K562 (cell line): Measurements from ENCODE around the gene NPDC1. TPM values are rescaled to one million over a fixed set of nuclear protein-coding genes. Genes with fewer than 3 reads are reported as not detected.

Source experiments
- CBX8 ChIP-seq: fragments of 200-600 bp; sonication (generic); IDR thresholded peaks from 2 replicates; pipeline ENCODE4 v1.6.1; 2012; ENCODE audit warnings: borderline replicate concordance, mixed run types, low read depth, mild to moderate bottlenecking, moderate library complexity, mixed read lengths, low read length, control low read depth, inconsistent platforms; ENCODE audit not compliant: poor library complexity, severe bottlenecking; ENCODE audit errors: extremely low read depth
- E2F8 ChIP-seq: fragments of 450-650 bp; IDR thresholded peaks from 2 replicates; pipeline ENCODE4 v1.7.1; 2018; ENCODE audit warnings: mild to moderate bottlenecking, low read depth; ENCODE audit not compliant: partially characterized antibody
- ESRRA ChIP-seq: fragments of 450-650 bp; IDR thresholded peaks from 2 replicates; pipeline ENCODE4 v1.6.1; 2014; ENCODE audit warnings: low read depth, mild to moderate bottlenecking, moderate library complexity, borderline replicate concordance
- GABPB1 ChIP-seq: sonication (generic); formaldehyde crosslinking; IDR thresholded peaks from 2 replicates; pipeline ENCODE4 v1.8.0; 2022; ENCODE audit warnings: mild to moderate bottlenecking, missing genetic modification reagents
- HIVEP1 ChIP-seq: fragments of 250-450 bp; sonication (Bioruptor Pico); IDR thresholded peaks from 2 replicates; pipeline ENCODE4 v1.4.0; 2020; ENCODE audit warnings: mild to moderate bottlenecking
- KLF6 ChIP-seq: fragments of 250-450 bp; sonication (Bioruptor Pico); IDR thresholded peaks from 2 replicates; pipeline ENCODE4 v1.4.0; 2020; ENCODE audit warnings: mild to moderate bottlenecking, moderate library complexity, borderline replicate concordance
- MCM5 ChIP-seq: fragments of 450-650 bp; IDR thresholded peaks from 2 replicates; pipeline ENCODE4 v1.6.1; 2016; ENCODE audit warnings: low read depth
- PYGO2 ChIP-seq: fragments of 450-650 bp; IDR thresholded peaks from 2 replicates; pipeline ENCODE4 v1.6.1; 2016; ENCODE audit warnings: mild to moderate bottlenecking, missing genetic modification characterization, moderate library complexity, missing compliant biosample characterization
- RAD51 ChIP-seq: fragments of 450-650 bp; IDR thresholded peaks from 2 replicates; pipeline ENCODE4 v1.7.1; 2016; ENCODE audit warnings: low read depth, mild to moderate bottlenecking, borderline replicate concordance
- SAP30 ChIP-seq: fragments of 200-600 bp; sonication (generic); IDR thresholded peaks from 2 replicates; pipeline ENCODE4 v1.6.1; 2012; ENCODE audit warnings: borderline replicate concordance, low read depth, mild to moderate bottlenecking, moderate library complexity, low read length, control low read depth, inconsistent platforms; ENCODE audit not compliant: insufficient read depth, poor library complexity, severe bottlenecking
- TFAM ChIP-seq: fragments of 250-450 bp; sonication (Bioruptor Pico); conservative IDR thresholded peaks from 2 replicates; pipeline ENCODE4 v1.5.0; 2021; ENCODE audit warnings: mild to moderate bottlenecking, moderate library complexity
- USF2 ChIP-seq: sonication (generic); formaldehyde crosslinking; IDR thresholded peaks from 2 replicates; pipeline ENCODE4 v1.5.0; 2020; ENCODE audit warnings: missing genetic modification reagents
- ZNF561 ChIP-seq: fragments of 450-650 bp; formaldehyde crosslinking; conservative IDR thresholded peaks from 2 replicates; pipeline ENCODE4 v1.4.0; 2020; ENCODE audit warnings: mild to moderate bottlenecking, moderate library complexity
- ZNF707 ChIP-seq: fragments of 250-450 bp; sonication (Bioruptor Pico); conservative IDR thresholded peaks from 2 replicates; pipeline ENCODE4 v1.8.0; 2022; ENCODE audit warnings: inconsistent platforms, mild to moderate bottlenecking, moderate library complexity
- ZNF766 ChIP-seq: fragments of 200-800 bp; sonication (Bioruptor generic); conservative IDR thresholded peaks from 2 replicates; pipeline ENCODE4 v1.6.1; 2016; ENCODE audit warnings: missing genetic modification characterization, missing compliant biosample characterization
- polyA plus RNA-seq, 8 experiments: library from polyadenylated mRNA; depleted of rRNA in 4 of 8; stranded (reverse) in 5 of 8; unstranded in 3 of 8; fragments of >200 nt; fragmentation: Nextera tagmentation in 2 of 8; fragmentation: Illumina TruSeq in 1 of 8; extraction: Ambion mirVana in 2 of 8; extraction: Trizol in 1 of 8; gene quantifications; 2 replicates each; pipeline versions ENCODE4 v1.2.1 to v1.2.3, GENCODE V29; 2011 to 2014; ENCODE audit warnings: inconsistent platforms in 1 of 8, missing spikeins in 1 of 8
- total RNA-seq, 7 experiments: library from RNA; depleted of rRNA in 6 of 7; stranded (reverse); fragments of >200 nt in 6 of 7; fragmentation: Illumina TruSeq in 2 of 7; extraction: Trizol in 2 of 7; gene quantifications; 2 replicates each; pipeline versions ENCODE4 v1.2.1 to v1.2.3, GENCODE V29; 2011 to 2021; ENCODE audit warnings: low replicate concordance in 1 of 7
- TF ChIP-seq, protein P1 (sequence below): fragments of 250-450 bp; sonication (Bioruptor Pico); IDR thresholded peaks from 2 replicates; pipeline ENCODE4 v1.5.0; 2021
- TF ChIP-seq, protein P2 (sequence below): fragments of 250-450 bp; sonication (Bioruptor Pico); IDR thresholded peaks from 2 replicates; pipeline ENCODE4 v1.8.0; 2021; ENCODE audit warnings: moderate library complexity, mild to moderate bottlenecking, inconsistent platforms
- TF ChIP-seq, protein P3 (sequence below): fragments of 450-650 bp; IDR thresholded peaks from 2 replicates; pipeline ENCODE4 v1.6.1; 2014; ENCODE audit warnings: low read depth, mild to moderate bottlenecking, moderate library complexity, borderline replicate concordance

The NPDC1 gene
- total and polyA plus RNA-seq, 9 of the 15 experiments (the other 6 are each of a cell fraction or from before 2014, with no cell fraction given) = 0.06 to 2.1 (median 0.53) TPM; not detected in 3

GRCh38 chr9:137029058-137029936 lies 16.7 kb downstream of the NPDC1 start (continued):
- no peak for TF ChIP-seq GABPB1 (CRISPR knock-in tag)
- TF ChIP-seq PYGO2 (tag) = no peak
- no peak for TF ChIP-seq ZNF766
- no peak for TF ChIP-seq HIVEP1 (CRISPR knock-in tag)
- no peak for TF ChIP-seq TFAM (CRISPR knock-in tag)
- TF ChIP-seq E2F8 = peak; percentile 32
- no peak for TF ChIP-seq SAP30
- no peak for TF ChIP-seq KLF6 (CRISPR knock-in tag)
- no peak for TF ChIP-seq CBX8
- TF ChIP-seq ZNF707 (CRISPR knock-in tag) = no peak
- TF ChIP-seq, protein P1, sequence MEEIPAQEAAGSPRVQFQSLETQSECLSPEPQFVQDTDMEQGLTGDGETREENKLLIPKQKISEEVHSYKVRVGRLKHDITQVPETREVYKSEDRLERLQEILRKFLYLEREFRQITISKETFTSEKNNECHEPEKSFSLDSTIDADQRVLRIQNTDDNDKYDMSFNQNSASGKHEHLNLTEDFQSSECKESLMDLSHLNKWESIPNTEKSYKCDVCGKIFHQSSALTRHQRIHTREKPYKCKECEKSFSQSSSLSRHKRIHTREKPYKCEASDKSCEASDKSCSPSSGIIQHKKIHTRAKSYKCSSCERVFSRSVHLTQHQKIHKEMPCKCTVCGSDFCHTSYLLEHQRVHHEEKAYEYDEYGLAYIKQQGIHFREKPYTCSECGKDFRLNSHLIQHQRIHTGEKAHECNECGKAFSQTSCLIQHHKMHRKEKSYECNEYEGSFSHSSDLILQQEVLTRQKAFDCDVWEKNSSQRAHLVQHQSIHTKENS = no peak
- no peak for TF ChIP-seq RAD51
- no peak for TF ChIP-seq ZNF561
- TF ChIP-seq, protein P2, sequence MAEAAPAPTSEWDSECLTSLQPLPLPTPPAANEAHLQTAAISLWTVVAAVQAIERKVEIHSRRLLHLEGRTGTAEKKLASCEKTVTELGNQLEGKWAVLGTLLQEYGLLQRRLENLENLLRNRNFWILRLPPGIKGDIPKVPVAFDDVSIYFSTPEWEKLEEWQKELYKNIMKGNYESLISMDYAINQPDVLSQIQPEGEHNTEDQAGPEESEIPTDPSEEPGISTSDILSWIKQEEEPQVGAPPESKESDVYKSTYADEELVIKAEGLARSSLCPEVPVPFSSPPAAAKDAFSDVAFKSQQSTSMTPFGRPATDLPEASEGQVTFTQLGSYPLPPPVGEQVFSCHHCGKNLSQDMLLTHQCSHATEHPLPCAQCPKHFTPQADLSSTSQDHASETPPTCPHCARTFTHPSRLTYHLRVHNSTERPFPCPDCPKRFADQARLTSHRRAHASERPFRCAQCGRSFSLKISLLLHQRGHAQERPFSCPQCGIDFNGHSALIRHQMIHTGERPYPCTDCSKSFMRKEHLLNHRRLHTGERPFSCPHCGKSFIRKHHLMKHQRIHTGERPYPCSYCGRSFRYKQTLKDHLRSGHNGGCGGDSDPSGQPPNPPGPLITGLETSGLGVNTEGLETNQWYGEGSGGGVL = no peak
- TF ChIP-seq, protein P3, sequence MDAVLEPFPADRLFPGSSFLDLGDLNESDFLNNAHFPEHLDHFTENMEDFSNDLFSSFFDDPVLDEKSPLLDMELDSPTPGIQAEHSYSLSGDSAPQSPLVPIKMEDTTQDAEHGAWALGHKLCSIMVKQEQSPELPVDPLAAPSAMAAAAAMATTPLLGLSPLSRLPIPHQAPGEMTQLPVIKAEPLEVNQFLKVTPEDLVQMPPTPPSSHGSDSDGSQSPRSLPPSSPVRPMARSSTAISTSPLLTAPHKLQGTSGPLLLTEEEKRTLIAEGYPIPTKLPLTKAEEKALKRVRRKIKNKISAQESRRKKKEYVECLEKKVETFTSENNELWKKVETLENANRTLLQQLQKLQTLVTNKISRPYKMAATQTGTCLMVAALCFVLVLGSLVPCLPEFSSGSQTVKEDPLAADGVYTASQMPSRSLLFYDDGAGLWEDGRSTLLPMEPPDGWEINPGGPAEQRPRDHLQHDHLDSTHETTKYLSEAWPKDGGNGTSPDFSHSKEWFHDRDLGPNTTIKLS = no peak
- TF ChIP-seq ESRRA = peak; percentile 91
- TF ChIP-seq MCM5 = no peak
- TF ChIP-seq USF2 (CRISPR knock-in tag) = no peak
